Lung (tissue), 12 donors: ENCODE measurements around the gene COBLL1. TPM values are rescaled to one million over a fixed set of nuclear protein-coding genes. Genes with fewer than 3 reads are reported as not detected.
A peak's percentile ranks its signal among the peaks of the same experiment; 100 is the strongest.

Experiments used
- ATAC-seq: fragments of 200-7000 bp; cut with Tn5 transposase; one replicate; pipeline ENCODE4 v1.9.1; 2020; ENCODE audit warnings: moderate number of reproducible peaks; ENCODE audit not compliant: insufficient read depth, low FRiP score
- DNase-seq, 3 donors: peaks; one replicate each; pipeline ENCODE4 v3.0.0-alpha.2; 2013 to 2017
- H3K27ac ChIP-seq, 2 donors: one replicate each; pipeline ENCODE4 v1.5.1; 2013; ENCODE audit warnings: mild to moderate bottlenecking in 2 of 2, moderate library complexity in 2 of 2, control low read depth in 1 of 2, inconsistent platforms in 1 of 2, low read depth in 1 of 2, low read length in 1 of 2
- H3K27me3 ChIP-seq, 3 donors: one replicate each; pipeline ENCODE4 v1.5.1; 2013; ENCODE audit warnings: low read length in 2 of 3; ENCODE audit not compliant: control insufficient read depth in 3 of 3, insufficient read depth in 3 of 3
- H3K36me3 ChIP-seq, 4 donors: one replicate each; pipeline ENCODE4 v1.5.1; 2013; ENCODE audit warnings: low read length in 4 of 4, mild to moderate bottlenecking in 1 of 4, moderate library complexity in 1 of 4; ENCODE audit not compliant: control insufficient read depth in 4 of 4, insufficient read depth in 4 of 4
- H3K4me1 ChIP-seq, 5 donors: one replicate each; pipeline ENCODE4 v1.5.1; 2013; ENCODE audit warnings: low read length in 5 of 5, mild to moderate bottlenecking in 2 of 5, moderate library complexity in 1 of 5; ENCODE audit not compliant: control insufficient read depth in 5 of 5, insufficient read depth in 5 of 5
- H3K4me3 ChIP-seq: one replicate; pipeline ENCODE4 v1.5.1; 2013; ENCODE audit warnings: mild to moderate bottlenecking, control low read depth, moderate library complexity
- H3K9ac ChIP-seq, 2 donors: one replicate each; pipeline ENCODE4 v1.5.1; 2013; ENCODE audit warnings: low read length in 2 of 2, control low read depth in 1 of 2; ENCODE audit not compliant: insufficient read depth in 1 of 2
- H3K9me3 ChIP-seq, 4 donors: one replicate each; pipeline ENCODE4 v1.5.1; 2013; ENCODE audit warnings: low read length in 3 of 4, mild to moderate bottlenecking in 1 of 4, moderate library complexity in 1 of 4; ENCODE audit not compliant: control insufficient read depth in 4 of 4, insufficient read depth in 3 of 4
- CTCF ChIP-seq: IDR thresholded peaks from 2 replicates; pipeline ENCODE4 v1.5.1; 2012; ENCODE audit warnings: mild to moderate bottlenecking; ENCODE audit errors: control extremely low read depth, extremely low read depth
- WGBS, 2 donors: extraction: QIAGEN DNeasy Blood & Tissue Kit; methylation state at CpG; one replicate each; pipeline ENCODE4 v1.1.7; 2013; 5-methylcytosine and 5-hydroxymethylcytosine counted together
- polyA plus RNA-seq, 2 donors: library from polyadenylated mRNA; stranded (reverse); fragments of 200-250 nt; gene quantifications; one replicate each; pipeline ENCODE4 v1.2.1, GENCODE V29; 2013
- total RNA-seq, 2 donors: library from RNA; depleted of rRNA in 1 of 2; stranded (reverse); fragments of >200 nt in 1 of 2; gene quantifications; one replicate each; pipeline ENCODE4 v1.2.1, GENCODE V29; 2014 to 2021
- donor health status: control.
- donor health status: control.
- donor health status: Bipolar disorder and iron deficiency.
- donor health status: healthy.
- donor health status: DM: yes; HTN: yes; CAD: no.

COBLL1 gene
- total and polyA plus RNA-seq, 4 donors = 13.0 to 86.5 (median 53.7) TPM

- H3K4me3 ChIP-seq = no peak overlapping the region
- H3K27me3 ChIP-seq = no peaks in the 10 kb centered on the region
- no peak for TF ChIP-seq CTCF
- no peak overlapping the region for H3K27ac ChIP-seq
- 65 to 83% methylated on average over 2 of the region's 2 CpGs for WGBS, 2 donors
- DNase-seq (no peak), ATAC-seq (no peak)
- H3K36me3 ChIP-seq = no peaks in the 10 kb centered on the region
- peaks cover 0 to 36% (median 0%) of the 10 kb centered on the region in 5 donors for H3K4me1 ChIP-seq
- H3K9ac ChIP-seq = no peak overlapping the region
- no peaks in the 10 kb centered on the region for H3K9me3 ChIP-seq
Measured at GRCh38 chr2:164782323-164782722, 59.3 kb downstream of the COBLL1 start.

GRCh38 chr2:164781394-164781793 is 60.2 kb downstream of the COBLL1 start:
- H3K4me3 ChIP-seq = no peak overlapping the region
- H3K27me3 ChIP-seq = no peaks in the 10 kb centered on the region
- ATAC-seq (peak; percentile 21), DNase-seq (no peak)
- no peak overlapping the region for H3K9ac ChIP-seq
- no peaks in the 10 kb centered on the region for H3K9me3 ChIP-seq
- H3K4me1 ChIP-seq = peaks cover 0 to 31% (median 0%) of the 10 kb centered on the region in 5 donors
- WGBS, 2 donors = 48 to 86% methylated on average over 1 of the region's 1 CpG
- H3K36me3 ChIP-seq = no peaks in the 10 kb centered on the region
- no peak for TF ChIP-seq CTCF
- peak overlapping the region in 1 of 2 donors; percentile 29 for H3K27ac ChIP-seq

- TF ChIP-seq CTCF = no peak
- Histone ChIP-seq H3K9me3 (no peaks in the 10 kb centered on the region), H3K4me1 (peaks cover 0 to 26% (median 0%) of the 10 kb centered on the region in 5 donors), H3K4me3 (no peak overlapping the region), H3K27me3 (no peaks in the 10 kb centered on the region), H3K27ac (peak overlapping the region in 1 of 2 donors; percentile 5), H3K9ac (no peak overlapping the region), H3K36me3 (no peaks in the 10 kb centered on the region)
- 68 to 79% methylated on average over 9 of the region's 9 CpGs for whole genome bisulfite sequencing, 2 donors
- ATAC-seq = no peak
- DNase-seq = no peak
Measured at GRCh38 chr2:164780611-164781178, 60.9 kb downstream of the COBLL1 start.
